Transverse colon (tissue), 3 donors: ENCODE data around the gene PI16.

Source experiments
- EP300 ChIP-seq: sonication (generic); formaldehyde crosslinking; IDR thresholded peaks from one replicate; pipeline ENCODE4 v1.6.1; 2017; ENCODE audit warnings: antibody characterized with exemption, low read depth
- POLR2A ChIP-seq: fragments of 450-650 bp; IDR thresholded peaks from one replicate; pipeline ENCODE4 v1.6.1; 2016; ENCODE audit warnings: antibody characterized with exemption, mild to moderate bottlenecking, moderate library complexity
- TF ChIP-seq, protein P1 (sequence below), 5 experiments: fragments of 200-600 bp in 3 of 5; fragments of 450-650 bp in 2 of 5; sonication (generic) in 3 of 5; IDR thresholded peaks; 1 replicate in 2 of 5; 2 replicates in 3 of 5; pipeline ENCODE4 v1.5.1; 2016 to 2017; ENCODE audit warnings: antibody characterized with exemption in 5 of 5, inconsistent platforms in 3 of 5, mild to moderate bottlenecking in 2 of 5, moderate library complexity in 1 of 5

GRCh38 chr6:37008484-37009465 is 54.2 kb downstream of the PI16 start:
- TF ChIP-seq, protein P1, sequence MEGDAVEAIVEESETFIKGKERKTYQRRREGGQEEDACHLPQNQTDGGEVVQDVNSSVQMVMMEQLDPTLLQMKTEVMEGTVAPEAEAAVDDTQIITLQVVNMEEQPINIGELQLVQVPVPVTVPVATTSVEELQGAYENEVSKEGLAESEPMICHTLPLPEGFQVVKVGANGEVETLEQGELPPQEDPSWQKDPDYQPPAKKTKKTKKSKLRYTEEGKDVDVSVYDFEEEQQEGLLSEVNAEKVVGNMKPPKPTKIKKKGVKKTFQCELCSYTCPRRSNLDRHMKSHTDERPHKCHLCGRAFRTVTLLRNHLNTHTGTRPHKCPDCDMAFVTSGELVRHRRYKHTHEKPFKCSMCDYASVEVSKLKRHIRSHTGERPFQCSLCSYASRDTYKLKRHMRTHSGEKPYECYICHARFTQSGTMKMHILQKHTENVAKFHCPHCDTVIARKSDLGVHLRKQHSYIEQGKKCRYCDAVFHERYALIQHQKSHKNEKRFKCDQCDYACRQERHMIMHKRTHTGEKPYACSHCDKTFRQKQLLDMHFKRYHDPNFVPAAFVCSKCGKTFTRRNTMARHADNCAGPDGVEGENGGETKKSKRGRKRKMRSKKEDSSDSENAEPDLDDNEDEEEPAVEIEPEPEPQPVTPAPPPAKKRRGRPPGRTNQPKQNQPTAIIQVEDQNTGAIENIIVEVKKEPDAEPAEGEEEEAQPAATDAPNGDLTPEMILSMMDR (IDR thresholded peaks at IDR 0.05) = no peak
- TF ChIP-seq POLR2A (no peak), EP300 (no peak)
